K562 (cell line): ENCODE measurements around the gene GPR107.

Experiments
- BRF2 ChIP-seq: IDR thresholded peaks from 3 replicates; pipeline ENCODE4 v1.6.1; 2011; ENCODE audit warnings: borderline replicate concordance, mild to moderate bottlenecking; ENCODE audit not compliant: insufficient read length, insufficient read depth
- CTCF ChIP-seq, 3 experiments: IDR thresholded peaks in 2 of 3; conservative IDR thresholded peaks in 1 of 3; 2 replicates each; pipeline ENCODE4 v1.5.1; 2011 to 2012; ENCODE audit warnings: low read length in 3 of 3, mild to moderate bottlenecking in 3 of 3, control low read depth in 2 of 3, improper control_type of control experiment in 1 of 3, inconsistent platforms in 1 of 3, low read depth in 1 of 3, mixed read lengths in 1 of 3, moderate library complexity in 1 of 3; ENCODE audit not compliant: insufficient read depth in 2 of 3
- TAF1 ChIP-seq: IDR thresholded peaks from 2 replicates; pipeline ENCODE4 v1.6.1; 2011; ENCODE audit warnings: mild to moderate bottlenecking, low read length, moderate library complexity; ENCODE audit not compliant: insufficient read depth, control insufficient read depth, severe bottlenecking; ENCODE audit errors: extremely low read depth
- XRCC3 ChIP-seq: fragments of 450-650 bp; IDR thresholded peaks from 2 replicates; pipeline ENCODE4 v1.6.1; 2017; ENCODE audit warnings: mild to moderate bottlenecking, moderate library complexity
- ZNF12 ChIP-seq: sonication (generic); formaldehyde crosslinking; IDR thresholded peaks from 2 replicates; pipeline ENCODE4 v1.4.0; 2020; ENCODE audit warnings: mild to moderate bottlenecking, missing genetic modification reagents
- ZNF217 ChIP-seq: sonication (generic); formaldehyde crosslinking; IDR thresholded peaks from 2 replicates; pipeline ENCODE4 v1.8.0; 2022; ENCODE audit warnings: mild to moderate bottlenecking, missing genetic modification reagents

- TF ChIP-seq BRF2 (no peak), XRCC3 (no peak), TAF1 (no peak), ZNF217 (CRISPR knock-in tag) (no peak), CTCF (IDR thresholded peaks at IDR 0.05 in 2 of 3, conservative IDR thresholded peaks at IDR 0.05 in 1 of 3; ENCODE audit: insufficient read depth in 2 of 3, low read depth in 1 of 3, low read length in 3 of 3) (no peak), ZNF12 (CRISPR knock-in tag) (no peak)
Measured at GRCh38 chr9:130017076-130017475, 36.6 kb upstream of the GPR107 start.
